Aorta (tissue), 5 donors: Measurements from ENCODE around the gene ADGRL3. TPM values are rescaled to one million over a fixed set of nuclear protein-coding genes. Genes with fewer than 3 reads are reported as not detected.
"Not testable (repeated sequence)": the region's sequence is repeated elsewhere in the genome, so short reads cannot be mapped to it uniquely, and the experiment has no call there.

ENCODE experiments used
- ATAC-seq: fragments of 200-7000 bp; cut with Tn5 transposase; one replicate; pipeline ENCODE4 v1.9.1; 2022; ENCODE audit warnings: moderate library complexity; ENCODE audit not compliant: low FRiP score
- DNase-seq, 2 donors: peaks; one replicate each; pipeline ENCODE4 v3.0.0-alpha.2; 2020
- H3K27ac ChIP-seq, 2 donors: one replicate each; pipeline ENCODE4 v1.5.1; 2013; ENCODE audit warnings: low read length in 2 of 2, mild to moderate bottlenecking in 2 of 2, moderate library complexity in 2 of 2, control low read depth in 1 of 2, inconsistent platforms in 1 of 2, low read depth in 1 of 2
- H3K27me3 ChIP-seq, 2 donors: one replicate each; pipeline ENCODE4 v1.6.1; 2013; ENCODE audit warnings: control low read depth in 1 of 2, low read length in 1 of 2, mild to moderate bottlenecking in 1 of 2, moderate library complexity in 1 of 2; ENCODE audit not compliant: insufficient read depth in 2 of 2, control insufficient read depth in 1 of 2
- H3K36me3 ChIP-seq, 2 donors: one replicate each; pipeline ENCODE4 v1.6.1; 2013; ENCODE audit warnings: control low read depth in 1 of 2, low read length in 1 of 2, mild to moderate bottlenecking in 1 of 2; ENCODE audit not compliant: insufficient read depth in 2 of 2, control insufficient read depth in 1 of 2
- H3K4me1 ChIP-seq, 2 donors: one replicate each; pipeline ENCODE4 v1.6.1; 2013; ENCODE audit warnings: low read length in 2 of 2, control low read depth in 1 of 2, mild to moderate bottlenecking in 1 of 2, moderate library complexity in 1 of 2; ENCODE audit not compliant: insufficient read depth in 2 of 2, control insufficient read depth in 1 of 2
- H3K4me3 ChIP-seq, 2 donors: one replicate each; pipeline ENCODE4 v1.5.1; 2013; ENCODE audit warnings: low read length in 2 of 2, control low read depth in 1 of 2, mild to moderate bottlenecking in 1 of 2
- H3K9me3 ChIP-seq: one replicate; pipeline ENCODE4 v1.6.1; 2013; ENCODE audit warnings: mild to moderate bottlenecking, low read length; ENCODE audit not compliant: control insufficient read depth
- whole genome bisulfite sequencing, 2 donors: extraction: QIAGEN DNeasy Blood & Tissue Kit; methylation state at CpG; one replicate each; pipeline ENCODE4 v1.1.7; 2013; 5-methylcytosine and 5-hydroxymethylcytosine counted together
- intact Hi-C, 2 donors: fragments of 100-400 bp; cut with DNase I; formaldehyde crosslinking; loops; one replicate each; pipeline versions ENCODE4 v1.14.2 to v1.15.0; 2022
- polyA plus RNA-seq, 2 donors: library from polyadenylated mRNA; stranded (reverse); fragments of 200-250 nt; gene quantifications; one replicate each; pipeline ENCODE4 v1.2.3, GENCODE V29; 2013
- total RNA-seq, 2 donors: library from RNA; stranded (reverse); fragmentation: NEBNext Ultra II Directional; extraction: Animal tissue kit (Norgen Biotek cat#: 25700); gene quantifications; one replicate each; pipeline ENCODE4 v1.2.1, GENCODE V29; 2021
- donor health status: healthy with polysubstance abuse.
- donor health status: Bipolar disorder and iron deficiency.
- donor health status: DM: no; HTN: no; CAD: no.
- donor health status: DM: no; HTN: no; CAD: no.
- donor health status: DM: yes; HTN: yes; CAD: no.

ADGRL3 gene
- total and polyA plus RNA-seq, 4 donors: 1.8 to 110 (median 20.7) TPM

DNA sequence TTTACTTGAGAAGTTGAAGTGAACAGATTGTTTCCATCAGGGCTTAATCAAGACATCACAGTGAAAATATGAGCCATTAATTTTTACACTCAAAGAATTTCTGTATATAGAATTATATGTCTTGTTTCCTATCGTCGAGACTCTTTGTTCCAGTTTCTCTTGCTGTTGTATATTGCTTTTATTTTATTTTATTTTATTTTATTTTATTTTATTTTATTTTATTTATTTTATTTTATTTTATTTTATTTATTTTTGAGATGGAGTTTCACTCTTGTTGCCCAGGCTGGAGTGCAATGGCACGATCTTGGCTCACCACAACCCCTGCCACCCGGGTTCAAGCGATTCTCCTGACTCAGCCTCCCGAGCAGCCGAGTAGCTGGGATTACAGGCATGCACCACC, 786.8 kb downstream of the ADGRL3 start:
- ATAC-seq, DNase-seq, H3K4me3 ChIP-seq, H3K27ac ChIP-seq, H3K36me3 ChIP-seq, H3K9me3 ChIP-seq, intact Hi-C loops, H3K4me1 ChIP-seq, H3K27me3 ChIP-seq: not testable (repeated sequence)
- WGBS, 2 donors: 96 to 98% methylated on average over 7 of the region's 7 CpGs

DNA sequence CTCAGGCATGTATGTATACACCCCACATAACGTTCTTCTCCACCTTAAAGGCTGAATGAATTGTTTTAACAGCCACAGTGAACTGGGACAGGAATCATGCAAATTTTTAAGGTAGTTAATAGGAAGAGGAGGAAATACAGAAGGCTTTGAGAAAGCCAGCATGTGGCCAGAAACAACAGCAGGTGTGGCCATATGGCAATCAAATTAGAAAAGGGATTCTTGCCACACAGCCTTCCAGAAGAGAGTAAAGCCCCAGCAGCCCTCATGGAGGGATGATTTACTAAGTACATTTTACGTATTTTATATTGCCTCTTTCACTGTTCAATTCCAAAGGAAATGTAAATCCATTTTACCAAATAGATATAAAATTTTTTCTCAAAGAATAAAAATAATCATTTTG, 792.2 kb downstream of the ADGRL3 start:
- DNase-seq: no peak
- Histone ChIP-seq H3K9me3 (no peaks in the 10 kb centered on the region), H3K27ac (no peak overlapping the region), H3K4me3 (no peak overlapping the region), H3K4me1 (no peaks in the 10 kb centered on the region), H3K27me3 (no peaks in the 10 kb centered on the region), H3K36me3 (no peaks in the 10 kb centered on the region)
- WGBS, 2 donors: 70 to 77% methylated on average over 2 of the region's 2 CpGs
- ATAC-seq: no peak
- intact Hi-C loops: no loop called here

DNA sequence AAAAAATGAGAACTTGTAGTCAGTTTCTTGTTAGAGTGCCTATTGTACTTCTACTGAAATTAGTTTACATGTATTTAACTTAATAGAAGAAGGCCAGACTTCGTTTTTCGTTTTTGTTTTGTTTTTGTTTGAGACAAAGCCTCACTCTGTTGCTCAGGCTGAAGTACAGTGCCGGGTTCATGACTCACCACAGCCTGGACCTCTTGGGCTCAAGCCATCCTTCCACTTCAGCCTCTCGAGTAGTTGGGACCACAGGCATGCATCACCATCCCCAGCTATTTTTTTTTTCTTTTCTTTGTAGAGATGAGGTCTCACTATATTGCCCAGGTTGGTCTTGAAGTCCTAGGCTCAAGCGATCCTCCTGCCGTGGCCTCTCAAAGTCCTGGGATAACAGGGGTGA, 793.9 kb downstream of the ADGRL3 start:
- no peaks in the 10 kb centered on the region for H3K4me1 ChIP-seq
- intact Hi-C loops: no loop called here
- no peaks in the 10 kb centered on the region for H3K9me3 ChIP-seq
- no peak for DNase-seq
- 45 to 65% methylated on average over 6 of the region's 6 CpGs for WGBS, 2 donors
- no peak overlapping the region for H3K27ac ChIP-seq
- no peaks in the 10 kb centered on the region for H3K27me3 ChIP-seq
- H3K4me3 ChIP-seq: no peak overlapping the region
- H3K36me3 ChIP-seq: no peaks in the 10 kb centered on the region
- no peak for ATAC-seq

DNA sequence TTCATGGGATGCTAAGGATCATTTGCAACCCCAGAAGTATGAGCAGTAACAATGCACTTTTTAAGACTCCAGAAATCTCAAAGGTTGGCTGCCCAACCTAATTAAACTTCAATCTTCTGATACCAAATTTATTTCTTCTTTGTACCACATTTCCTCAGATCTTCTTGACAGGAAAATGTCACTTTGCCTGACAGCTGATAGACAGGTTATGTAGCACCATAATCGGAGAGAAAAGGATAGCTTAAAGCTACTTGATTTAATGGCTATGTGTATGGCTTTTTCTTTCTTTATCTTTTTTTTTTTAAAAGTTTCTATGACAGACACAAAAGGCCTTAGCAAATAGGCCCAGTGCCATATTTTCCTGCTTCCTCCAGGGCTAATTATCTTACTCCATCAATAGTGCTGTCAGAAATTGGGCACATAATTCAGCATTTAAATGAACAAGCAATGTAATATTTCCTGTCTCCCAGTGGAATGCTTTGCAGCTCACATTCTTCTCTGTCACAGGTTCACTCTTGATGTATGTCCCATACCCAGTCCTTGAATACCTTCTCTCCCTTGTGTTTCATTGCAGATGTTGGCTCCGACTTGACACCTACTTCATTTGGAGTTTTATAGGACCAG, 795.7 kb downstream of the ADGRL3 start:
- Histone ChIP-seq H3K9me3 (no peaks in the 10 kb centered on the region), H3K27me3 (no peaks in the 10 kb centered on the region), H3K27ac (no peak overlapping the region), H3K36me3 (no peaks in the 10 kb centered on the region), H3K4me3 (no peak overlapping the region), H3K4me1 (no peaks in the 10 kb centered on the region)
- WGBS, 2 donors: 81 to 82% methylated on average over 2 of the region's 2 CpGs
- ATAC-seq (no peak), DNase-seq (no peak)
- intact Hi-C loops: no loop called here

DNA sequence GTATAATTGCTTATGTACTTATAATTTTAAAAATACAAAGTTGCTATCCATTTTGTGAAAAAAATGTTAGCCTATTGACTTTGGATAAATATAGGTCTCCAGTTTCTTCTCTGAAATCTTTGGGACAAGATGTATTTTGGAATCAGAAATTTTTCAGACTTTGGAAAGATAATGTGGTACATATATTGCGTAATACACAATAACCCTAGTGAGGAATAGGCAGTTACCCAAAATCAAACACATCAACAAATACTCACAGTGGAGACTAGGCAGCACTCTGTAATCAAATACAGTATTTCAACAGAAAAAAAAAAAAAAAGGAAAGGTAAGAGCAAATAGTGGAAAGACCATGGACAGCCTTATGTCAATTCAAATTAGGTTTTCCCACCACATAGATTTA, 796.8 kb downstream of the ADGRL3 start:
- DNase-seq (no peak), ATAC-seq (no peak)
- intact Hi-C loops: no loop called here
- 94 to 97% methylated on average over 1 of the region's 1 CpG for WGBS, 2 donors
- no peaks in the 10 kb centered on the region for H3K4me1 ChIP-seq
- H3K27ac ChIP-seq: no peak overlapping the region
- no peaks in the 10 kb centered on the region for H3K9me3 ChIP-seq
- no peak overlapping the region for H3K4me3 ChIP-seq
- H3K27me3 ChIP-seq: no peaks in the 10 kb centered on the region
- no peaks in the 10 kb centered on the region for H3K36me3 ChIP-seq

DNA sequence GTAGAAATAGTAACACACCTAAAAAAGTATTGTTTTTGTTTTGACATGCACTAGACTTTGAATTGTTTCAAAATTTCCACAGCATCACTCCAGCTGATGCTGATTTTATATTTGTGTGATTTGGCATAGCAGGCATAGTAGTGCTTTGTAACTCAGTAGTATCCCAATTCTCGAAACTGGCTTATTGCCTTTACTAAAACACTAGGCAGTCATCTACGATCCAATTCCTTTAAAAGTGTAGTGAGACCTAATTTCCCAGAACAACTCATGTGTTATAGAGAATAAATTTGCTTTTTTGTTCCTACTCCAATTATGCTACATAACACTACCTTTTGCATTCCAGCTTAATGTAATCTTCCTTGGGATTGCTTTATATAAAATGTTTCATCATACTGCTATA, 797.7 kb downstream of the ADGRL3 start:
- DNase-seq (no peak), ATAC-seq (no peak)
- H3K9me3 ChIP-seq: no peaks in the 10 kb centered on the region
- no peak overlapping the region for H3K4me3 ChIP-seq
- no peak overlapping the region for H3K27ac ChIP-seq
- H3K36me3 ChIP-seq: no peaks in the 10 kb centered on the region
- H3K4me1 ChIP-seq: no peaks in the 10 kb centered on the region
- intact Hi-C loops: no loop called here
- 3 to 12% methylated on average over 2 of the region's 2 CpGs for WGBS, 2 donors
- H3K27me3 ChIP-seq: no peaks in the 10 kb centered on the region

DNA sequence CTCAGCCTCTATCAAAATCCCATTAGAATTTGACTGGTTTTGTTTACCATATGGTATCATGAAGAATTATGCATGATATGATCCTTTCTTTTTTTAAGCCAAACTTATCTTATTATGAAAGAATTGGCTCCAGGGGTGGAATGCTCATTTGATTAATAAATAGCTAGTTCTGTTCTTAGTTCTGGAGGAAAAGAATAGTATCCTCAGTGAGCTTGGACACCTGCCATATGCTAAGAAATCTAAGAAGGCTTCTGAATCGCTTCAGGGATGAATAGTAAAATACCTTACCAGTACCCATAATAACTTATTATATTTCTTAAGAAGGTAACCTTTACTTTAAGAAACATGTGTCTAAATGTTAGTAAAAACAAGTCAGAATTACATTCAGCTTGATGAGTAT, 803.6 kb downstream of the ADGRL3 start:
- DNase-seq: no peak
- Histone ChIP-seq H3K4me3 (no peak overlapping the region), H3K9me3 (no peaks in the 10 kb centered on the region), H3K27ac (no peak overlapping the region), H3K36me3 (no peaks in the 10 kb centered on the region), H3K4me1 (no peaks in the 10 kb centered on the region), H3K27me3 (no peaks in the 10 kb centered on the region)
- intact Hi-C loops: no loop called here
- ATAC-seq: no peak
- WGBS, 2 donors: 52 to 69% methylated on average over 1 of the region's 1 CpG

DNA sequence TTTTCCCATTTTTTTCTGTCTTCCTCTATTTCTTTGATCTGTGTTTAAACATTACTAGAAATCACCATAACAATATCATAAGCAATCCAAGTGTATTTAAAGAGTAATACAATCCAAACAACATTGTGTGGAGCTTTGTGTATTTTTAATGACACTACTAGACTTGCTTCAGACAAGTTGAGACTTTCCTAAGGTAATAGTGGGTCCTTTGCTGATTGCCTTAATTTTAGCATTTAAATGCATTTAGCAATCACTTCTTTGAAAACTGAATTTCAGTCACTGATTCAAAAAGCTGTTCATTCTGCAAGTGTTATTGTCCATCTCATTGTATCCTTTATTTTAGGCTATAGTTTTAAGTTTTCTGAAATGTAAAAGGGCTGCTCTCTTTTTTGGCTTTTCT, 804.8 kb downstream of the ADGRL3 start:
- Histone ChIP-seq H3K9me3 (no peaks in the 10 kb centered on the region), H3K36me3 (peaks cover 0 to 2% of the 10 kb centered on the region in 2 donors), H3K27ac (no peak overlapping the region), H3K4me1 (no peaks in the 10 kb centered on the region), H3K27me3 (no peaks in the 10 kb centered on the region), H3K4me3 (no peak overlapping the region)
- intact Hi-C loops: no loop called here
- ATAC-seq (no peak), DNase-seq (no peak)

DNA sequence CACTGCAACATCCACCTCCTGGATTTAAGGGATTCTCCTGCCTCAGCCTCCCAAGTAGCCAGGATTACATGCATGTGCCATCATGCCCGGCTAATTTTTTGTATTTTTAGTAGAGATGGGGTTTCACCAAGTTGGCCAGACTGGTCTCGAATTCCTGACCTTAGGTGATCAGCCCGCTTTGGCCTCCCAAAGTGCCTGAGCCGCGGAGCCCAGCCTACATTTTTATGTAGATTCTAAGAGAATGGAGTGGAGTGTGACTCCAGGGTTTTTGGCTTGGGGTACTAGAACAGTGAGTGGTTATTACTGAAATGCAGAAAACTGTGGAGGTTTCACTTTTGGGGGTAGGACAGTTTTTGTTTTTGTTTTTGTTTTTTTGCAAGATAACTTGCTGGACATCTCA, 806.0 kb downstream of the ADGRL3 start:
- Histone ChIP-seq H3K27me3 (no peaks in the 10 kb centered on the region), H3K27ac (no peak overlapping the region), H3K4me1 (no peaks in the 10 kb centered on the region), H3K4me3 (no peak overlapping the region), H3K36me3 (peaks cover 0 to 3% of the 10 kb centered on the region in 2 donors), H3K9me3 (no peaks in the 10 kb centered on the region)
- ATAC-seq (no peak), DNase-seq (no peak)
- WGBS, 2 donors: 92 to 94% methylated on average over 5 of the region's 5 CpGs
- intact Hi-C loops: no loop called here
